GM12891 (cell line): Measurements from ENCODE around the gene CTNNA1.

Source experiments
- POLR2A ChIP-seq: IDR thresholded peaks from 2 replicates; pipeline ENCODE4 v1.6.1; 2011; ENCODE audit warnings: low read depth, low read length, control low read depth
- POLR2AphosphoS5 ChIP-seq: IDR thresholded peaks from 2 replicates; pipeline ENCODE4 v1.6.1; 2011; ENCODE audit warnings: low read depth, low read length, control low read depth
- POU2F2 ChIP-seq: IDR thresholded peaks from 2 replicates; pipeline ENCODE4 v1.6.1; 2011; ENCODE audit warnings: low read depth, mild to moderate bottlenecking, control low read depth, low read length, moderate library complexity
- SPI1 ChIP-seq: IDR thresholded peaks from 2 replicates; pipeline ENCODE4 v1.6.1; 2011; ENCODE audit warnings: low read depth, low read length, control low read depth
- TAF1 ChIP-seq: IDR thresholded peaks from 2 replicates; pipeline ENCODE4 v1.6.1; 2011; ENCODE audit warnings: low read depth, low read length, control low read depth

DNA sequence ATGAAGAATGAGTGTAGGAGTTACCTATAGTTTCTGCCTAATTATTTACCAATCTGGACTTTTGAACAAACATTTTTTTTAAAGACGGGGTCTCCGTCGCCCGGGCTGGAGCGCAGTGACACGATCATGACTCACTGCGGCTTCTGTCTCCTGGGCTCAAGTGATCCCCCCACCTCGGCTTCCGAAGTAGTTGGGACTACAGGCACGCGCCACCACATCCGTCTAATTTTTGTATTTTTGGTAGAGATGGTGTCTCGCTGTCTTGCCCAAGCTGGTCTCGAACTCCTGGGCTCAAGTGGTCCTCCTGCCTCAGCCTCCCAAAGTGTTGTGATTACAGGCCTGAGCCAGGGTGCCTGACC is 1.5 kb downstream of the CTNNA1 start:
- TF ChIP-seq POLR2A = no peak
- TF ChIP-seq SPI1 = no peak
- no peak for TF ChIP-seq POLR2AphosphoS5
- no peak for TF ChIP-seq TAF1
- no peak for TF ChIP-seq POU2F2
